ENCODE results near the gene POLR1B. TPM values are rescaled to one million over a fixed set of nuclear protein-coding genes. Genes with fewer than 3 reads are reported as not detected.
"Not testable (repeated sequence)": the region's sequence is repeated elsewhere in the genome, so short reads cannot be mapped to it uniquely, and the experiment has no call there.

POLR1B gene
- total RNA-seq (10 to 100 TPM; 28.5 to 33.8 TPM), polyA plus RNA-seq (10 to 100 TPM; 14.9 to 23.8 (median 17.5) TPM), total RNA-seq (24.6 to 225 (median 60.9) reads per million in 6 experiments)

DNA sequence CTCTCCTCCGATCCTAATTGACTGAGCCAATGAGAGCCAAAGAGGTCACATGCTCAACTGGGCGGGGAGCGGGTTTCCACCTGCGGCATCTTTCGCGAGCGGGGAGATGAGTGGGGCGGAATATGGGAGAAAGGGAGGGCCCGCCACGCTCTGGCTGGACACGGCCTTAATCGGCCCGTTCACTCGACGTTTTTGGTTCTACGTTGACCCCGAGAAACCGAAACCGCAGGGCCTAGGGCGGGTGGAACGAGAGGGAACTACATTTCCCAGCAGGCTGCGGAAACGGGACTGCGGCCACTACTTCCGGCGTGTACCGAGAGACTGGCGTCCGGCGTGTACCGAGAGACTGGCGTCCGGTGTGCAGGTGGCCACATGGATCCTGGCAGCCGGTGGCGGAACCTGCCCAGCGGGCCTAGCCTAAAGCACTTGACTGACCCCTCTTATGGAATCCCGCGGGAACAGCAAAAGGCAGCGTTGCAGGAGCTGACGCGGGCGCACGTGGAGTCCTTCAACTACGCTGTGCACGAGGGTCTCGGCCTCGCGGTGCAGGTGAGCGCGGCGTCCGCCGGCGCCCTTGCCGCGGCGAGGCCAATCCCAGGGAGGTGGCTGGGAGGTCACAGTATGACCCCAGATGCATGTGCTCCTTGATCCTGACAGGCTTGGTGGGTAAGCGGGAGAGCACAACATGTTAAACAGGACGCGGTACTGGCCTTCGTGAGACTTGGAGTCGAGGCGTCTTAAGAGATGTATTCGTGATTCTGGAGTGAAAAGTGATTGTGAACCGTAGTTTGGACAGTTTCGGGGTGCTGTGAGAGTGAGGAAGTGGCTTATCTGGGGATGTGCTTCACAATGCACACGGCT, at the start of gene POLR1B:
TSS of gene POLR1B (plus strand) at position 343 of the 861 bp plus-strand sequence. CDS start at position 373, 30 bp downstream.
- H3K27me3 Mint-ChIP-seq, result no peaks in the 10 kb centered on the region
- peak in 8 of 10 donors; percentile 53 to 81 (median 66) for DNase-seq
- no peak within 1 kb of the TSS for H3K4me3 Mint-ChIP-seq
- H3K27ac Mint-ChIP-seq, result no peak within 1 kb of the TSS
- POLR2A ChIA-PET, result interaction anchor here (0.6 to 4.0 kb wide), 6 partner anchors 42 to 268 kb away, joined by 3 to 15 read pairs (median 4); partner anchors contain the start of genes CHCHD5 and SLC20A1
- peak; percentile 85 to 88 for ATAC-seq
- peaks cover 4 to 14% (median 7%) of the 10 kb centered on the region in 3 donors for H3K36me3 Mint-ChIP-seq
- peaks cover 6 to 24% (median 12%) of the 10 kb centered on the region in 4 donors for H3K4me1 Mint-ChIP-seq
- H3K9me3 Mint-ChIP-seq, result no peaks in the 10 kb centered on the region

GRCh38 chr2:112493048-112493447, 49.2 kb upstream of the POLR1B start:
- no peak overlapping the region for H3K4me3 Mint-ChIP-seq
- no peaks in the 10 kb centered on the region for H3K4me1 Mint-ChIP-seq
- peaks cover 0 to 5% (median 2%) of the 10 kb centered on the region in 3 donors for H3K36me3 Mint-ChIP-seq
- H3K27ac Mint-ChIP-seq, result peak overlapping the region in 1 of 10 donors; percentile 33
- no peaks in the 10 kb centered on the region for H3K9me3 Mint-ChIP-seq
- ATAC-seq (no peak), DNase-seq (no peak)
- POLR2A ChIA-PET, result no interaction called here
- H3K27me3 Mint-ChIP-seq, result no peaks in the 10 kb centered on the region

DNA sequence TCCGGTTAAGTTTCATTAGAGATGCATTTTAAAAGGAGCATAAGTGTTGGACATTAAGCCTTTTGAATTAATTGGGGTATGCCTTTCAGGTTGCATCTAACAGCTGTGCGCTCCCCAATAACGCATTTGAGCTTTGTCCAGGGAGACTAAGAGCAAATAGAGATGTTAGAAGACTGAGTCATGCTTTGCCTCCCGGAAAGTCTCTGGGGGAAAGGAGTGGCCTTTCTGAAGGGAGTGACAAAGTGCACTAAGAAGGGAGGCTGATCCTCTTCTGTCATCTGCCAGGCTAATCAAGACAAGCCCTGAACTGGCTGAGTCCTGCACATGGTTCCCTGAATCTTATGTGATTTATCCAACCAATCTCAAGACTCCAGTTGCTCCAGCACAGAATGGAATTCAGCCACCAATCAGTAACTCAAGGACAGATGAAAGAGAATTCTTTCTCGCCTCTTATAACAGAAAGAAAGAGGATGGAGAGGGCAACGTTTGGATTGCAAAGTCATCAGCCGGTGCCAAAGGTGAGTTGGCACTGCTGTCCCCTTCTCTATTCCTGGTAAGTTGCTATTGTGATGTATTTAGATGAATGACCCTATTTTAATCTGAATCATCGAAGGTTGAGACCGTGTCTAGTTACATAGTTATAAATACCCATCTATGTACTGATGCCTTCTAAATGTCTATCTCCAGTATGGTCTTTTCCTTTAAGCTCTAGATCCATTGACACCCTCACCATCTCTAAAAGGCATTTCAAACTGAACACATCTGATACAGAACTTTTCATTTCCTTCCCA, 48.2 kb upstream of the POLR1B start:
- POLR2A ChIA-PET, result no interaction called here
- no peak overlapping the region for H3K4me3 Mint-ChIP-seq
- H3K27me3 Mint-ChIP-seq, result no peaks in the 10 kb centered on the region
- DNase-seq (no peak), ATAC-seq (no peak)
- H3K36me3 Mint-ChIP-seq, result peaks cover 0 to 5% (median 2%) of the 10 kb centered on the region in 3 donors
- no peaks in the 10 kb centered on the region for H3K4me1 Mint-ChIP-seq
- H3K9me3 Mint-ChIP-seq, result no peaks in the 10 kb centered on the region
- H3K27ac Mint-ChIP-seq, result no peak overlapping the region

- H3K27me3 Mint-ChIP-seq, result no peaks in the 10 kb centered on the region
- H3K4me1 Mint-ChIP-seq, result no peaks in the 10 kb centered on the region
- no peak for ATAC-seq
- no peaks in the 10 kb centered on the region for H3K9me3 Mint-ChIP-seq
- H3K27ac Mint-ChIP-seq, result no peak overlapping the region
- POLR2A ChIA-PET, result no interaction called here
- no peak for DNase-seq
- H3K4me3 Mint-ChIP-seq, result no peak overlapping the region
- peaks cover 0 to 3% (median 2%) of the 10 kb centered on the region in 3 donors for H3K36me3 Mint-ChIP-seq
Measured at GRCh38 chr2:112494828-112495227, 47.4 kb upstream of the POLR1B start.

GRCh38 chr2:112495878-112496277, 46.4 kb upstream of the POLR1B start:
- H3K9me3 Mint-ChIP-seq, POLR2A ChIA-PET, H3K4me3 Mint-ChIP-seq, ATAC-seq, H3K27ac Mint-ChIP-seq, H3K36me3 Mint-ChIP-seq, H3K4me1 Mint-ChIP-seq, DNase-seq, H3K27me3 Mint-ChIP-seq: not testable (repeated sequence)

DNA sequence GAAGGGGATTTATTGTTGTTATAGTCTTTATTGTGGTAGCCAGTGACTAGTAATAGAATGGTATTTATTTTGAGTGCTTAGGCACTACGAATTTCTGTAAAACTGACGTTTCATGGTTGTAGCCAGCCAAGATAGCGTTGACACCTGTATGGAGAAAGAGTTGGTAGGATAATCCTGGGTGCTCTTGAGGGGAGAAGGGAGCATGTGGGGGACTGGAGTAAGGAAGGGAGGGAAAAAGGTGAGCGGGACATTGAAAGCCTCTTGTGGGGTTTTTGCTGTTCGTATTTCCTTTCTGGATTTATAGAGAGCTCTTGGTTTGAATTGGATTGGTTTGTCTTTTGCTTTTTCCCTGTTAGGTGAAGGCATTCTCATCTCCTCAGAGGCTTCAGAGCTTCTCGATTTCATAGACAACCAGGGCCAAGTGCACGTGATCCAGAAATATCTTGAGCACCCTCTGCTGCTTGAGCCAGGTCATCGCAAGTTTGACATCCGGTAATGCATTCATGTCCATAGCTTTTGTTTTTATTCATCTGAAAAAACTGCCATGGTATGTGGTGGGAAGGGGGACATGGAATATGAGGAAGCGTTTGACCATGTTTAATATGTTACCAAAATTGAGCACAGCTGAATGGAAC, 41.3 kb upstream of the POLR1B start:
- H3K9me3 Mint-ChIP-seq, H3K4me3 Mint-ChIP-seq, H3K4me1 Mint-ChIP-seq, H3K36me3 Mint-ChIP-seq, POLR2A ChIA-PET, H3K27me3 Mint-ChIP-seq: not testable (repeated sequence)
- ATAC-seq (peak; percentile 86 to 90), DNase-seq (peak in 9 of 10 donors; percentile 17 to 74 (median 38))
- H3K27ac Mint-ChIP-seq, result peak overlapping the region in 1 of 10 donors; percentile 47

DNA sequence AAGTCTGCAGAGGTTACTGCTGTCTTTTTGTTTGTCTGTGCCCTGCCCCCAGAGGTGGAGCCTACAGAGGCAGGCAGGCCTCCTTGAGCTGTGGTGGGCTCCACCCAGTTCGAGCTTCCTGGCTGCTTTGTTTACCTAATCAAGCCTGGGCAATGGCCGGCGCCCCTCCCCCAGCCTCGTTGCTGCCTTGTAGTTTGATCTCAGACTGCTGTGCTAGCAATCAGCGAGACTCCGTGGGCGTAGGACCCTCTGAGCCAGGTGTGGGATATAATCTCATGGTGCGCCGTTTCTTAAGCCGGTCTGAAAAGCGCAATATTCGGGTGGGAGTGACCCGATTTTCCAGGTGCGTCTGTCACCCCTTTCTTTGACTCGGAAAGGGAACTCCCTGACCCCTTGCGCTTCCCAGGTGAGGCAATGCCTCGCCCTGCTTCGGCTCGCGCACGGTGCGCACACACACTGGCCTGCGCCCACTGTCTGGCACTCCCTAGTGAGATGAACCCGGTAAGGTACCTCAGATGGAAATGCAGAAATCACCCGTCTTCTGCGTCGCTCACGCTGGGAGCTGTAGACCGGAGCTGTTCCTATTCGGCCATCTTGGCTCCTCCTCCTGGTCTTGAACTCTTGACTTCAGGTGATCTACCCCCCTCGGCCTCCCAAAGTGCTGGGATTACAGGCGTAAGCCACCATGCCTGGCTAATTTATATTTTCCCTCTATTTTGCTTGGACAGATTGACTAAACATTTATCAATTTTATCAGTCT, 32.8 kb upstream of the POLR1B start:
- H3K4me1 Mint-ChIP-seq, POLR2A ChIA-PET, H3K9me3 Mint-ChIP-seq, H3K27me3 Mint-ChIP-seq, ATAC-seq: not testable (repeated sequence)
- peak in 1 of 10 donors; percentile 4 for DNase-seq
- Mint-ChIP-seq H3K4me3 (peak overlapping the region in 5 of 10 donors; percentile 6 to 68 (median 44)), H3K36me3 (peaks cover 5 to 21% (median 5%) of the 10 kb centered on the region in 3 donors), H3K27ac (peak overlapping the region in 4 of 10 donors; percentile 22 to 63 (median 38))

DNA sequence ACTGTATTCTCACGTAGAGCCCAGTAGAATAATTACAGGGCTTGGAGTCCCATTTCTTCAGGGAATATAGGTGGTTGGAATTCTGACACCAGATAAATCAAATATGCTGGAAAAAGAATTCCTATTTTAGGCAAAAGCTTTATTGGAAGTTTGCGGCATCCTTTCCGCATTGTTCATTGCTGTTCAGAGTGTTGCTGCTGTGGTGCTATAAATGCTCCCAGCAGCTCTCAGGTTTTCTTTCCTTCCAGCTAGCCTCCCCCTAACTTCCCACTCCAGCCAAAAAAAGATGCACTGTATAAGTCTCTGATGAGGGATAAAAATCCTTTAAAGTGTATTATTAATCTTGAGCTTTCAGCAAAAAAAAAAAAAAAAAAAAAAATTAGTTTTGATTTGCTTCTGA, 25.5 kb upstream of the POLR1B start:
- peaks cover 0 to 1% (median 0%) of the 10 kb centered on the region in 4 donors for H3K4me1 Mint-ChIP-seq
- no peak overlapping the region for H3K27ac Mint-ChIP-seq
- H3K9me3 Mint-ChIP-seq, result no peaks in the 10 kb centered on the region
- DNase-seq (no peak), ATAC-seq (no peak)
- POLR2A ChIA-PET, result interaction anchor here (0.6 kb wide), 1 partner anchor 41 kb away, joined by 3 read pairs; no protein-coding TSS in a partner anchor
- H3K27me3 Mint-ChIP-seq, result no peaks in the 10 kb centered on the region
- no peak overlapping the region for H3K4me3 Mint-ChIP-seq
- peaks cover 15 to 55% (median 31%) of the 10 kb centered on the region in 3 donors for H3K36me3 Mint-ChIP-seq

- POLR2A ChIA-PET, result interaction anchor here (0.7 kb wide), 1 partner anchor 187 kb away, joined by 7 read pairs; no protein-coding TSS in a partner anchor
- Mint-ChIP-seq H3K4me3 (no peak overlapping the region), H3K36me3 (peaks cover 31 to 67% (median 49%) of the 10 kb centered on the region in 3 donors), H3K27me3 (no peaks in the 10 kb centered on the region), H3K9me3 (no peaks in the 10 kb centered on the region), H3K27ac (no peak overlapping the region), H3K4me1 (peaks cover 0 to 5% (median 0%) of the 10 kb centered on the region in 4 donors)
- ATAC-seq, result no peak
- no peak for DNase-seq
Measured at GRCh38 chr2:112518807-112519206, 23.5 kb upstream of the POLR1B start.

GRCh38 chr2:112519506-112519905, 22.8 kb upstream of the POLR1B start:
- H3K4me3 Mint-ChIP-seq, result no peak overlapping the region

DNA sequence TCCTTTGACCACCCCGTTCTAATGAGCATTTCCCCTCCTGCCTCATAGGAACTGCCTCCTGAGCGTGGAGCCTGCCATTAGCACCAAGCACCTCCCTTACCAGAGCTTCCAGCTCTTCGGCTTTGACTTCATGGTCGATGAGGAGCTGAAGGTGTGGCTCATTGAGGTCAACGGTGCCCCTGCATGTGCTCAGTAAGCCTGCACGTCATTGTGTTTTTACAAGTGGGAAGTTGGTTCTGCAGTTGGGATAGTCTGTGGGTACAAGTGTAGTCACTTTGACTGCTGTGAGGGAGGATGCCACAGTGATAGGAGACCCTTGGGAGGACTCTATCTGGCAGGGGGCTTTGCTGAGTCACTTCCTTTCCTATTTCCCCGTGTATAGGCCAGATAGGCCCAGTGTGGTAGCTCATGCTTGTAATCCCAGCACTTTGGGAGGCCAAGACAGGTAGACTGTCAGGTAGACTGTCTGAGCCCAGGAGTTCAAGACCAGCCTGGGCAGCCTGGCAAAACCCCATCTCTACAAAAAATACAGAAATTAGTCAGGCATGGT, 22.0 kb upstream of the POLR1B start:
- DNase-seq, result no peak
- H3K27me3 Mint-ChIP-seq, result no peaks in the 10 kb centered on the region
- ATAC-seq, result no peak
- peaks cover 22 to 60% (median 49%) of the 10 kb centered on the region in 3 donors for H3K36me3 Mint-ChIP-seq
- no peaks in the 10 kb centered on the region for H3K9me3 Mint-ChIP-seq
- POLR2A ChIA-PET, result no interaction called here
- H3K4me3 Mint-ChIP-seq, result no peak overlapping the region
- H3K4me1 Mint-ChIP-seq, result peaks cover 0 to 5% (median 0%) of the 10 kb centered on the region in 4 donors
- peak overlapping the region in 1 of 10 donors; percentile 34 for H3K27ac Mint-ChIP-seq

More at GRCh38 chr2:112519506-112519905, 22.8 kb upstream of the POLR1B start:
- Mint-ChIP-seq H3K36me3 (peaks cover 30 to 66% (median 52%) of the 10 kb centered on the region in 3 donors), H3K4me1 (peaks cover 0 to 5% (median 0%) of the 10 kb centered on the region in 4 donors), H3K27ac (no peak overlapping the region), H3K27me3 (no peaks in the 10 kb centered on the region), H3K9me3 (no peaks in the 10 kb centered on the region)
- DNase-seq (no peak), ATAC-seq (no peak)
- POLR2A ChIA-PET, result interaction anchor here (0.7 kb wide), 1 partner anchor 186 kb away, joined by 7 read pairs; no protein-coding TSS in a partner anchor
